ENCODE data around the gene VEPH1. TPM values are rescaled to one million over a fixed set of nuclear protein-coding genes. Genes with fewer than 3 reads are reported as not detected.

The VEPH1 gene
- total and polyA plus RNA-seq, 9 donors: 0.46 to 1.6 (median 1.2) TPM

DNA sequence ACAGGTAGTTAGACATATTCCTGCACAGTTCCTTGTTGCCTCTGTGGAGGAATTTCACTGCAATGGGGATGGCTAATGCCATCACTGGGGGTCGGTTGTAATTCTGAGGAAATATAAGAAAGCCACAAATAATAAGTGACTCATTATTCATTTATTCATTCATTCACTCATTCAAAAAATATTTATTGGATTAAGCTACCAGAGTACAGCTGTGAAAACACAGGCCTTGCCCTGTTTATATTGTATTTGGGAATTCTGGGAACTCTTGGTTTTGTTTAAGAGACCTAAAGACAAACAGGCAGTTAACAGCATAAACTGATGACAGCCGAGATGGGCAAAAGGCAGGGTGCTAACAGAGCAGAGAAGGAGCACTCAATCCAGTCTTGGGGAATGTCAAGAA, 43.0 kb downstream of the VEPH1 start:
- no peak overlapping the region for H3K4me3 ChIP-seq (ENCODE audit: low read length)
- no peaks in the 10 kb centered on the region for H3K36me3 ChIP-seq (ENCODE audit: control insufficient read depth, insufficient read depth, low read length)
- no peaks in the 10 kb centered on the region for H3K4me1 ChIP-seq (ENCODE audit: control insufficient read depth, insufficient read depth, low read length)
- no peak for DNase-seq
- WGBS (ENCODE audit: insufficient coverage): 90% methylated on average over 1 of the region's 2 CpGs
- H3K27me3 ChIP-seq (ENCODE audit: control insufficient read depth, insufficient read depth, low read length): no peaks in the 10 kb centered on the region
- H3K27ac ChIP-seq (ENCODE audit: low read length): no peak overlapping the region
- no peaks in the 10 kb centered on the region for H3K9me3 ChIP-seq (replicated peaks; ENCODE audit: control insufficient read depth, low read depth, low read length)

DNA sequence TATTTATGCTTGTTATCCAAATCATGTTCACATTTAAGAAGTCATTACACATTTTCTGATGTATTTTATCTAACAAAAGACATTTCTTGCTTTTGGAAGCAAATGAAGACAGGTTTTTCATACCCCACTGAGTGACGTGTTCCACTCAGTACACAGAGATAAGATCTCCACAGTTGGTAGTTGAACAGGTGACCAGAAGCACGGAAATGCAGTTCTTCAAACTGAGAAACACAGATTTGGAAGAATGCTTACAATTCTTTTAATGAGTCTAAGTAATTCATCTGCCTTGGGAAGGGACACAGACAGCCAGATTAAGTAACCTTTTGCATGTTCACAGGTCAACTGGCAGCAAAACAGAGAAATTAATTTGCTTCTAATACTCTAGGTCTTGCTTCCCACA, 43.5 kb downstream of the VEPH1 start:
- Histone ChIP-seq H3K4me3 (ENCODE audit: low read length) (no peak overlapping the region), H3K27me3 (ENCODE audit: control insufficient read depth, insufficient read depth, low read length) (no peaks in the 10 kb centered on the region), H3K9me3 (replicated peaks; ENCODE audit: control insufficient read depth, low read depth, low read length) (no peaks in the 10 kb centered on the region), H3K27ac (ENCODE audit: low read length) (no peak overlapping the region), H3K4me1 (ENCODE audit: control insufficient read depth, insufficient read depth, low read length) (no peaks in the 10 kb centered on the region), H3K36me3 (ENCODE audit: control insufficient read depth, insufficient read depth, low read length) (no peaks in the 10 kb centered on the region)
- no peak for DNase-seq
- 40% methylated on average over 1 of the region's 2 CpGs for WGBS (ENCODE audit: insufficient coverage)

DNA sequence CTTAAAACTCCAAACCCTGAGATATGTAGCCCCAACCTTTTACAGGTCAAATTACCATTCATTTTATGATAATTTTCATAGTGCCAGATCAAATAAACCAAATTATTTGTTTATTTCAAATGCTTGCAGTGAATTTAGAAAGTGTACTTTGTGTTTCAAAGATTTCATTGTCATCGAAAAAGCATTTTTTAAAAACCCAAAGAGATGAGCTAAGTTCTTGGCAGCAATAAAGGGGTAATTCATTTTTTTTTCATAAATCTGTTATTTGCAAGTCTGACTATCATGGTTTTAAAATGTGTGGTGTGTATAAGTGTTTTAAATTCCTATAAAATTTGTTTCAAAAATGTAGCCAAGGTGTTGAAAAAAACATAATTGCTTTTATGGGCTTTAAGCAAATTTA, 49.4 kb downstream of the VEPH1 start:
- DNase-seq: no peak
- no CpG with 5 or more reads among the region's 1 CpG for WGBS (ENCODE audit: insufficient coverage)
- H3K27me3 ChIP-seq (ENCODE audit: control insufficient read depth, insufficient read depth, low read length): no peaks in the 10 kb centered on the region
- no peak overlapping the region for H3K27ac ChIP-seq (ENCODE audit: low read length)
- H3K9me3 ChIP-seq (replicated peaks; ENCODE audit: control insufficient read depth, low read depth, low read length): no peaks in the 10 kb centered on the region
- H3K4me3 ChIP-seq (ENCODE audit: low read length): no peak overlapping the region
- no peaks in the 10 kb centered on the region for H3K36me3 ChIP-seq (ENCODE audit: control insufficient read depth, insufficient read depth, low read length)
- no peaks in the 10 kb centered on the region for H3K4me1 ChIP-seq (ENCODE audit: control insufficient read depth, insufficient read depth, low read length)

DNA sequence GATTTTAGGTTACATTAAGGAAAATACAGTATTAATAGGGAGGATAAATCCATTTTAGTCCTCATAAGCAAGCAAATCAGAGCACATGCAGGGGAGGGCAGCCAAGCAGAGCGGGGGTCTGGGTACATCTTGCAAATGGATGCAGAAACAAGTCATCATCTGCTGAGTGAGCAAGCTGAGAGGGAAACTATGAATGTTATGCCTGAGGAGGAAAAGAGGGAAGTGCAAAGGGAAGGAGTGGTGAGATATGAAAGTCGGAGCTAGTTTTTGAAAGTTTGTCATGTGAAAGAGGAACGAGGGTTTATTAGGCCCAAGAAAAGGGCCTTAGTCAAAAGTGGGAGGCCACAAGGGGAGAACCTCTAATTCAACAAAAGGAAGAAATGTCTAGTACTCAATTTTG, 51.1 kb downstream of the VEPH1 start:
- no peaks in the 10 kb centered on the region for H3K9me3 ChIP-seq (replicated peaks; ENCODE audit: control insufficient read depth, low read depth, low read length)
- no peaks in the 10 kb centered on the region for H3K36me3 ChIP-seq (ENCODE audit: control insufficient read depth, insufficient read depth, low read length)
- no peak overlapping the region for H3K27ac ChIP-seq (ENCODE audit: low read length)
- H3K27me3 ChIP-seq (ENCODE audit: control insufficient read depth, insufficient read depth, low read length): no peaks in the 10 kb centered on the region
- 60% methylated on average over 3 of the region's 3 CpGs for WGBS (ENCODE audit: insufficient coverage)
- peak; percentile 41 for DNase-seq
- no peak overlapping the region for H3K4me3 ChIP-seq (ENCODE audit: low read length)
- no peaks in the 10 kb centered on the region for H3K4me1 ChIP-seq (ENCODE audit: control insufficient read depth, insufficient read depth, low read length)

DNA sequence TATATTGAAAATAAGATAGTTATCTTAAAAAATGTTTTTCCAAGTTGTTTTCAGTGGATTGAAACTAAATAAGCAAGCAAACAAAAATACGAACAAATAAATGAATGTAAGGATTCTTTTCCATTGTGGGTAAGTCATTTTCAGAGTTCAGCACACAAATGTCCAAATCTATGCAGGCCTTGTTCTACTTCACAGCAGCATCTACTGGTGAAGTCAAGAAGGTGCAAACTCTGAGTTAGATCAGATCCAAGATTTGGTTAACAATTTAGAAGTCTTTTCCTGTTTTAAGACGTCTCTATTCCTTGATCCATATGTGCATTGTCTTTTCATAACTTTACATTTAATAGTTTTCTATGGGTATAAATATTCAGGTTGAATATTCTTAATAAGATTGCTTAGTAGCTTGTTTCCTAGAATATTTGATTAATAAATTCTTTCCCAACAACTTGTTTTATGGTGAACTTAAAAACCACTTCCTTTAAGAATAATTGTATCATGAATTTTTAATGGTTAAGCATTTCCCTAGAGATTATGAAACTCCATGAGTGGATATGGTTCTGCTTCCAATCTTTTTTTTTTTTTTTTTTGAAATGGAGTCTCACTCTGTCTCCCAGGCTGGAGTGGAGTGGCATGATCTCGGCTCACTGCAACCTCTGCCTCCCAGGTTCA, 56.1 kb downstream of the VEPH1 start:
- no peaks in the 10 kb centered on the region for H3K9me3 ChIP-seq (replicated peaks; ENCODE audit: control insufficient read depth, low read depth, low read length)
- no CpG with 5 or more reads among the region's 3 CpGs for WGBS (ENCODE audit: insufficient coverage)
- DNase-seq: peak; percentile 75
- H3K27ac ChIP-seq (ENCODE audit: low read length): no peak overlapping the region
- H3K27me3 ChIP-seq (ENCODE audit: control insufficient read depth, insufficient read depth, low read length): no peaks in the 10 kb centered on the region
- no peak overlapping the region for H3K4me3 ChIP-seq (ENCODE audit: low read length)
- no peaks in the 10 kb centered on the region for H3K36me3 ChIP-seq (ENCODE audit: control insufficient read depth, insufficient read depth, low read length)
- no peaks in the 10 kb centered on the region for H3K4me1 ChIP-seq (ENCODE audit: control insufficient read depth, insufficient read depth, low read length)

DNA sequence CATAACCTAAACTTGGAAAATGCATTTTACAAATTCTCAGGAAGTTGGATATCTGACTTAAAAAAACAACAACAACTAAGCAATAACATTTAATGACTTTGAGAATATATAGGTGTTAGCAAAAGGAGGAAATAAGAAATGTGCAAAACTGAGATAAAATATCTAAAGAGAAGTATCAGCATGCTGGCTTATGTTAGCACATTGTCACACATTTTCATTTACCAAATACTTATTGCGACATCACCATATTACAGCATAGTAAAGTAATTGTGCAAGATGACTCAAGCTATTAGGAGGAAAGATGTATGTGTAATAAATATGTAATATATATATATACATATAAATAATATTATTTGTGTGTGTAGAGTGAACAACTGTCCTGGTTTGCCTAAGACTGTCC, 57.4 kb downstream of the VEPH1 start:
- Histone ChIP-seq H3K4me3 (ENCODE audit: low read length) (no peak overlapping the region), H3K27me3 (ENCODE audit: control insufficient read depth, insufficient read depth, low read length) (no peaks in the 10 kb centered on the region), H3K36me3 (ENCODE audit: control insufficient read depth, insufficient read depth, low read length) (no peaks in the 10 kb centered on the region), H3K27ac (ENCODE audit: low read length) (no peak overlapping the region), H3K9me3 (replicated peaks; ENCODE audit: control insufficient read depth, low read depth, low read length) (no peaks in the 10 kb centered on the region), H3K4me1 (ENCODE audit: control insufficient read depth, insufficient read depth, low read length) (no peaks in the 10 kb centered on the region)
- no peak for DNase-seq
- WGBS (ENCODE audit: insufficient coverage): no CpG with 5 or more reads among the region's 1 CpG

DNA sequence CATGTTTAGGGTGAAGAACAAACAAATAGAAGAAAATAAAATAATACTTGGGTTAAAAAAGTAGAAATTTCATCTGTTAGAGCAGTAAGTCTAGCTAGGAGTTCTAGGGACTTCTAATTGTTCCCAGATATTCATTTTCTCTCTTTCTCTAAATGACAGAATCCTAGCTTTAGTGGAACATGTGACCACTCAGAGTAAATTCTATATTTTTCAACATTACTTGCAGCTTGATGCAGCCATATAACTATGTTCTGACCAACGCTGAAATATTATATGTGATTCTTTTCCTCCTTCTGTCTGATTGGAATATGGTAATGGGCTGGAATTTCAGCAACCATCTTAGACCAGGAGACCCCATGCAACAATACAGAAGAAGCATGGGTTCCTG, 58.4 kb downstream of the VEPH1 start:
- Histone ChIP-seq H3K27me3 (ENCODE audit: control insufficient read depth, insufficient read depth, low read length) (no peaks in the 10 kb centered on the region), H3K4me3 (ENCODE audit: low read length) (no peak overlapping the region), H3K9me3 (replicated peaks; ENCODE audit: control insufficient read depth, low read depth, low read length) (no peaks in the 10 kb centered on the region), H3K27ac (ENCODE audit: low read length) (no peak overlapping the region), H3K36me3 (ENCODE audit: control insufficient read depth, insufficient read depth, low read length) (no peaks in the 10 kb centered on the region), H3K4me1 (ENCODE audit: control insufficient read depth, insufficient read depth, low read length) (no peaks in the 10 kb centered on the region)
- WGBS (ENCODE audit: insufficient coverage): no CpG with 5 or more reads among the region's 1 CpG
- DNase-seq: no peak

DNA sequence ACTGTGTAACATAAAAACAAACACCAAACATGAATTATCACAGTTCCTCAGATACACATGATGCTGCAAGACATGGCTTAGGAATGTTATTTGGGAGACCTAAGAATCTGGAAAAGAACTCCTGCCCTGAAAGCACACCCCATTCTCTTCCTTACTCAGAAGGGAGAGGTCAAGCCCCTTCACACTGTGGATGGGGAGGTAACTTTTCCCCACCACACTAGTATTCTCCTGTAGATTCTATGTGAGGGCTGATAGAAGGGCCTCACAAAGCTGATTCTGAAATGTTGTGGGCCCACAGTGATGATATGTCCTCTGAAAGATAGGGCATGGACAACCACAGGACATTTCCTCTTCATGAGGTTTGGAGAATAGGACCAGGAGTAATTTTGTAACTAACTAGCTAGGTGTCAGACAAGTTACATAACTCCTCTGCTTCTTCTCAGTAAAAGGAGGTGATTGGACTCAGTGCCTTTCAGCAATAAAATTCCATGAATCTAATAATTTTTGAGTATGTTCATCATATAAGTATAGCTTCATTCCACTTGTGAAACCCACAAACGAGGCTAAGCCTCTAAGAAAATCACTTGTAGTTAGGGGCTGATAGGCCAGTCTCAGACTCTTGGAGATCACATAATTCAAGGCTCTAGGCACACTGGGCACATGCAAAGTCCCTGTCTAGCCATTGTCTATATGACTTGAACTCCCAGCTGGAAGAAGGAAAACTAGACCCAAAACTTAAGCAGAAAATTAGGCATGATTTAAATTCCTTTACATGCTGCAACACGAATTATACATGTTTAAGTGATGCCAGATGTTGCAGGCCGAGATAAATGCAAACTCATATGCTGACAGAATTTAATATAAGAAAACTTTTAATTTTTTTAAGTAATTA, 59.1 kb downstream of the VEPH1 start:
- Histone ChIP-seq H3K27ac (ENCODE audit: low read length) (no peak overlapping the region), H3K4me1 (ENCODE audit: control insufficient read depth, insufficient read depth, low read length) (no peaks in the 10 kb centered on the region), H3K9me3 (replicated peaks; ENCODE audit: control insufficient read depth, low read depth, low read length) (no peaks in the 10 kb centered on the region), H3K36me3 (ENCODE audit: control insufficient read depth, insufficient read depth, low read length) (no peaks in the 10 kb centered on the region), H3K27me3 (ENCODE audit: control insufficient read depth, insufficient read depth, low read length) (no peaks in the 10 kb centered on the region), H3K4me3 (ENCODE audit: low read length) (no peak overlapping the region)
- peak; percentile 42 for DNase-seq
- 33% methylated on average over 1 of the region's 3 CpGs for WGBS (ENCODE audit: insufficient coverage)

DNA sequence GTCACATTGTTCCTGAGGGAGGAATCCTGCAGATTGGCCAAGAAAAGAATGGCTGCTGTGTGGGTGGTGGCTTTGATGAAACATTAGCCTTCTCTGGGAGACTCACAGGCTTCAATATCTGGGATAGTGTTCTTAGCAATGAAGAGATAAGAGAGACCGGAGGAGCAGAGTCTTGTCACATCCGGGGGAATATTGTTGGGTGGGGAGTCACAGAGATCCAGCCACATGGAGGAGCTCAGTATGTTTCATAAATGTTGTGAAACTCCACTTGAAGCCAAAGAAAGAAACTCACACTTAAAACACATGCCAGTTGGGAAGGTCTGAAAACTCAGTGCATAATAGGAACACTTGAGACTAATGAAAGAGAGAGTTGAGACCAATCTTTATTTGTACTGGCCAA, 60.5 kb downstream of the VEPH1 start:
- WGBS (ENCODE audit: insufficient coverage): no CpG with 5 or more reads among the region's 2 CpGs
- peak; percentile 64 for DNase-seq
- H3K4me3 ChIP-seq (ENCODE audit: low read length): no peak overlapping the region
- H3K9me3 ChIP-seq (replicated peaks; ENCODE audit: control insufficient read depth, low read depth, low read length): no peaks in the 10 kb centered on the region
- H3K27ac ChIP-seq (ENCODE audit: low read length): no peak overlapping the region
- peaks cover 5% of the 10 kb centered on the region for H3K27me3 ChIP-seq (ENCODE audit: control insufficient read depth, insufficient read depth, low read length)
- no peaks in the 10 kb centered on the region for H3K36me3 ChIP-seq (ENCODE audit: control insufficient read depth, insufficient read depth, low read length)
- H3K4me1 ChIP-seq (ENCODE audit: control insufficient read depth, insufficient read depth, low read length): peaks cover 4% of the 10 kb centered on the region

DNA sequence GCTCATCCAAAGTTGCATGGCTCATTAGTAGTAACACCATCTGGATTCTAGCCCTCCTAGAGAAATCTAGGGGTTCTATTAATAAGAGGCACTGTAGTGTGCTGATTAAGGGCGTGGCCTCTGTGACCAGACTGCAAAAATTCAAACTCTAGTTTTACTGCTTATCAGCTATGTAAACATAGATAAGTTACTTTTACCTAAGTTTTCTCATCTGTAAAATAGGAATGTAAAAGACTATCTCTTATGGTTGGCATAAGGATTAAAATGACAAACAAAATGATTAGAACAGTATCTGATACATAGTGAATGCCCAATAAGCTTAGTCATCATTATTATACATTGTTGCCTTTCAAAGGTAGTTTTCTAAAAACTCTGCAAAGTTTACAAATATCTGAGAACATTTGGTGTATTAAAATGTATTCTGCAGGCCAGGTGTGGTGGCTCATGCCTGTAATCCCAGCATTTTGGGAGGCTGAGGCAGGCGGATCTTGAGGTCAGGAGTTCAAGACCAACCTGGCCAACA, 62.1 kb downstream of the VEPH1 start:
- Histone ChIP-seq H3K27me3 (ENCODE audit: control insufficient read depth, insufficient read depth, low read length) (peaks cover 9% of the 10 kb centered on the region), H3K27ac (ENCODE audit: low read length) (no peak overlapping the region), H3K9me3 (replicated peaks; ENCODE audit: control insufficient read depth, low read depth, low read length) (no peaks in the 10 kb centered on the region), H3K36me3 (ENCODE audit: control insufficient read depth, insufficient read depth, low read length) (no peaks in the 10 kb centered on the region), H3K4me3 (ENCODE audit: low read length) (no peak overlapping the region), H3K4me1 (ENCODE audit: control insufficient read depth, insufficient read depth, low read length) (peaks cover 8% of the 10 kb centered on the region)
- no peak for DNase-seq
- WGBS (ENCODE audit: insufficient coverage): 86% methylated on average over 1 of the region's 2 CpGs
